Nephron (organoid): ENCODE results near the gene COX4I1.

ENCODE experiments used
- H3K27ac Mint-ChIP-seq, 3 experiments: 2 replicates each; pipeline ENCODE4 v1.8.0; 2020; ENCODE audit warnings: mixed read lengths in 3 of 3, mild to moderate bottlenecking in 2 of 3, moderate library complexity in 1 of 3
- H3K27me3 Mint-ChIP-seq: 2 replicates; pipeline ENCODE4 v1.8.0; 2021; ENCODE audit warnings: low read depth, mild to moderate bottlenecking, moderate library complexity, mixed read lengths
- H3K36me3 Mint-ChIP-seq: 2 replicates; pipeline ENCODE4 v1.8.0; 2020; ENCODE audit warnings: low read depth, mixed read lengths
- H3K4me1 Mint-ChIP-seq: 2 replicates; pipeline ENCODE4 v1.8.0; 2020; ENCODE audit warnings: mixed read lengths
- H3K4me3 Mint-ChIP-seq, 3 experiments: 2 replicates each; pipeline ENCODE4 v1.8.0; 2020; ENCODE audit warnings: mild to moderate bottlenecking in 3 of 3, mixed read lengths in 3 of 3, moderate library complexity in 2 of 3
- H3K9me3 Mint-ChIP-seq: 2 replicates; pipeline ENCODE4 v1.8.0; 2020; ENCODE audit warnings: mixed read lengths
- CTCF ChIP-seq, 3 experiments: fragments of 200-600 bp; sonication (generic); IDR thresholded peaks; one replicate each; pipeline ENCODE4 v1.5.0; 2021; ENCODE audit warnings: antibody characterized with exemption in 3 of 3; ENCODE audit not compliant: unreplicated experiment in 3 of 3

Gene COX4I1

DNA sequence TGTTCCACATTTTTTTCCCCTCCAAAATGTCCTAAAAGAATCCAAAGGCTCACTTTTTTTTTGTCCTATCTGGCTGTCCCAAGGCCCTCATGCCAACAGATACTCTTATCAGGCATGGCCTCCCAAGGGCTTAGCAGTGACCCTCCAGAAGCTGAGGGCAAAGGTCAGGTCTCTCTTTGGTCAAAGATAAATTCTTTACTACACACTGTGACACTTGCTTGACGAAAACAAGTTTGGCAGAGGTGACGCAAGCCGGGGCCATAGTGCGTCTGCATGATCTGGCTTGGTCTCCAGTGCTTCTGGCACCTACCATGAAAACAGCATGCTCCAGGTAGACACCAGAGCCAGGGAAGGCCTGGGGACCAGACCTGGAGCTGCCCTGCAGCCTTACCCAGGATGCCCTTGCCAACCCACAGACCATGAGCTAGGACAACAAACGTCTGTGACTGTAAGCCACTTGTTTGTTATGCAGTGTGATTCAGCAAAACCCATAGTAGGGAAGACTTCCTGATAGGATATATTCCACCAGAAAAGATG lies 50.9 kb downstream of the COX4I1 start:
- Mint-ChIP-seq H3K27ac (no peak overlapping the region), H3K9me3 (no peaks in the 10 kb centered on the region), H3K4me3 (no peak overlapping the region), H3K27me3 (peaks cover 60% of the 10 kb centered on the region), H3K36me3 (no peaks in the 10 kb centered on the region), H3K4me1 (peaks cover 9% of the 10 kb centered on the region)
- TF ChIP-seq CTCF (IDR thresholded peaks at IDR 0.05; ENCODE audit: unreplicated experiment in 3 of 3), result no peak

DNA sequence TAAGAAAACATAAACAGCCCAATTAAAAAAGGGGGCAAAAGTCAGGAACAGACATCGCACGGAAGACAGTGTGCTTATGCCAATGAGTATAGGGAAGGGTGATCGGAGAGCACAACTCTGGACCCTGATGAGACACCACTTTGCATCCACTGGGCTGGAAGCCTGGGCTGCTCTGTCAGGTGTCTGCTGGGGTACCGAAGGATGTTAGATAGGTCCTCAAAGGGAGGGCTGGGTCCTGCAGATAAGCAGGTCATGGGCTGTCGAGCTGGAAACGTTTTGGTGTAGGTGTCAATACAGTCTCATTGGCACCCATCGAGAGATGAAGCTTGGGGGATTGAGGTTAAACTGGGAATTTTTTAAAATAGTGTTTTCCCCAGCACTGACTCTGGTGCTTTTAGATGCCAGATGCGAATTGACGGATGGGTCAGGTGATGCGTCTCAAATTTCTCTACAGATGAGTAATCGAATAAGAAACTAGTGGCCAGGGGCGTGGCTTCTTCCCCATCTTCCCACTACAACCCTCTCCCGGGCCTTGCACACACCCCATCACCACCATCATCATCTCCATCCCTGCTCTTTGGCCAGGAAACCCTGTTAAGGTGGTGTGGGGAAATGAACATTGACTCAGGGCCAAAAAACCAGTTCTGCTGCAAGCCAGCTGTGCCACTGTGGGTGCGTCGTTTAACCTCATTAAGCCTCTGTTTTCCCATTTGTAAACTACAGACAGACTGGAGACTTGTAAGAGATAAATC lies 51.7 kb downstream of the COX4I1 start:
- TF ChIP-seq CTCF (IDR thresholded peaks at IDR 0.05; ENCODE audit: unreplicated experiment in 3 of 3), result no peak
- Mint-ChIP-seq H3K9me3 (no peaks in the 10 kb centered on the region), H3K27me3 (peaks cover 64% of the 10 kb centered on the region), H3K36me3 (no peaks in the 10 kb centered on the region), H3K4me3 (no peak overlapping the region), H3K27ac (no peak overlapping the region), H3K4me1 (peaks cover 8% of the 10 kb centered on the region)

DNA sequence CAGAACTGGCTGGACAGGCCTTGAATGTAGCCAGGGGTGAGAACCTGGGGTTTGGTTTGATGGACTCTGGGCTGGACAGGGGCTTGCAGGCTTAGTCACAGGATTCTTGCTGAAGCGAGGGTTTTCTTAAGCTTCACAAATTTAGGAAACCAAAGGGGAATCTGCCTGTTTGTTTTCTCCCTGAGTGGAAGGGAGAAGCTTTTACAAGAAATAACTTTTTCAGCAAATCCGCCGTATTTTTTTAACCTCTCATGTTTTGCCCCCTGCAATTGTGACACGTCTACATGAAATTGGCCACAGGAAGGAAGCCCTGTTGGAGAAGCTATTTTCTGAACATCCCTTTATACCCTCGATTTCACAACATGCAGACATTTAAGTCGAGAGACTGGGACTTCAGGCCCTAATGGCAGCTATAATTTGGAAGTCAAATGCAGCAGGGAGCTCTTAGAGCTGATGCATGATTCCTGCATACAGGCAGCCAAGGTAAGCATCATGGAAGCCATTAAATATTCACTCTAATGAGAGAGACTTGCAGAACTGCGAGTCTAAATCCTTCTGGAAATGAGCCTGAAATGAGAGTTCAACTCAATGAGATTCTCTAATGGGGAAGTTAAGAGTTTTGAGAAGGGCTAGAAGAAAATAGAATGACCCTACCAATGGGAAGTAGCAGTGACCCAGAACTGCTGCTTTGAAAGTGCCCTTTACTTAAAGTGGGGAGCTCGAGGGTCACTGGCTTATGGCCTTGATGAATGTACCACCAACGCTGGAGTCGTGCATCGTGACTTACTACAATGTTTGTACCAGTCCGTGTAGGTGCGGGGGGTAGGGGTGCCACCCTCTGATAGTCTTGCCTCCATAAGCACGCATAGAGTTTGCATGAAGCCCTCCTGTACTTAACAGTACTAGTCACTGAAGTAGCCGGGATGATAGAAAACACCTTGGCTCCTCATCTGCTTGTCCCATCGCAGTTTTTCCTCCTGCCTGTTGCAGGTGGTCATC lies 54.4 kb downstream of the COX4I1 start:
- Mint-ChIP-seq H3K27ac (no peak overlapping the region), H3K36me3 (no peaks in the 10 kb centered on the region), H3K9me3 (no peaks in the 10 kb centered on the region), H3K27me3 (peaks cover 75% of the 10 kb centered on the region), H3K4me1 (no peaks in the 10 kb centered on the region), H3K4me3 (no peak overlapping the region)
- no peak for TF ChIP-seq CTCF (IDR thresholded peaks at IDR 0.05; ENCODE audit: unreplicated experiment in 3 of 3)

DNA sequence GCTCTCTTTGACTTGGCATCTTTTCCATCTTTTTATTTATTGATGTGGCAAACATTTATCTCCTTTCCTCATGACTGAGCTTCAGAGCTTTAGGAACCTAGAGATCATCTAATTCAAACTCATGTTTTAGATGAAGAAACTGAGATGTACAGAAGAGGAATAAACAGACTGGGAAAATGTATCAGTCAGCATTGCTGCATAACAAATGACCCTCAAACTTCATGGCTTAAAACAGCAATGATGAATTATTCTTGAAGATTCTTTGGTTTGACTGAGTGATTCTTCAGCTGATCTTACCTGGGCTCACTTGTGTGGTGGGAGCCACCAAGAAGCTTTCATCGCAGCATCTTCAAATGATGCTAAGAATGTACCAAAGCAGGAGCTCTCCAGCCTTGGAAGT lies 55.4 kb downstream of the COX4I1 start:
- Mint-ChIP-seq H3K9me3 (no peaks in the 10 kb centered on the region), H3K36me3 (no peaks in the 10 kb centered on the region), H3K27ac (no peak overlapping the region), H3K4me3 (no peak overlapping the region), H3K4me1 (no peaks in the 10 kb centered on the region), H3K27me3 (peaks cover 74% of the 10 kb centered on the region)
- no peak for TF ChIP-seq CTCF (IDR thresholded peaks at IDR 0.05; ENCODE audit: unreplicated experiment in 3 of 3)

GRCh38 chr16:85856079-85856478 lies 56.6 kb downstream of the COX4I1 start:
- H3K36me3 Mint-ChIP-seq, result no peaks in the 10 kb centered on the region
- H3K27ac Mint-ChIP-seq, result no peak overlapping the region
- peaks cover 76% of the 10 kb centered on the region for H3K27me3 Mint-ChIP-seq
- no peak for TF ChIP-seq CTCF (IDR thresholded peaks at IDR 0.05; ENCODE audit: unreplicated experiment in 3 of 3)
- H3K4me1 Mint-ChIP-seq, result no peaks in the 10 kb centered on the region
- H3K9me3 Mint-ChIP-seq, result no peaks in the 10 kb centered on the region
- H3K4me3 Mint-ChIP-seq, result no peak overlapping the region
